ENCODE measurements around the gene RASGRP3. TPM values are rescaled to one million over a fixed set of nuclear protein-coding genes. Genes with fewer than 3 reads are reported as not detected.
"Not testable (repeated sequence)": the region's sequence is repeated elsewhere in the genome, so short reads cannot be mapped to it uniquely, and the experiment has no call there.

The RASGRP3 gene
- total RNA-seq, 1 donor from 2014 or later = 202 TPM

- no peak for DNase-seq
Observed at GRCh38 chr2:33457556-33458247, 18.7 kb upstream of the RASGRP3 start.

GRCh38 chr2:33458248-33458819, 18.1 kb upstream of the RASGRP3 start:
- DNase-seq = no peak

GRCh38 chr2:33459745-33460144, 16.7 kb upstream of the RASGRP3 start:
- no peak for DNase-seq

- not testable (repeated sequence) for DNase-seq
Observed at GRCh38 chr2:33462512-33462911, 13.9 kb upstream of the RASGRP3 start.

GRCh38 chr2:33467413-33467812, 9.0 kb upstream of the RASGRP3 start:
- DNase-seq = no peak

GRCh38 chr2:33469238-33469637, 7.2 kb upstream of the RASGRP3 start:
- DNase-seq = no peak

- peak; percentile 95 for DNase-seq
Observed at GRCh38 chr2:33475224-33476130, 972 bp upstream of the RASGRP3 start.

- DNase-seq = no peak
Observed at GRCh38 chr2:33476793-33477190, 343 bp downstream of the RASGRP3 start.

GRCh38 chr2:33477473-33478468, 1.3 kb downstream of the RASGRP3 start:
- DNase-seq = peak; percentile 76

GRCh38 chr2:33478968-33479731, 2.7 kb downstream of the RASGRP3 start:
- peak; percentile 31 for DNase-seq

GRCh38 chr2:33482518-33482917, 6.1 kb downstream of the RASGRP3 start:
- DNase-seq = no peak

- DNase-seq = no peak
Observed at GRCh38 chr2:33484042-33484621, 7.7 kb downstream of the RASGRP3 start.

- DNase-seq = no peak
Observed at GRCh38 chr2:33485051-33485450, 8.6 kb downstream of the RASGRP3 start.

- DNase-seq = no peak
Observed at GRCh38 chr2:33486544-33486943, 10.1 kb downstream of the RASGRP3 start.

- DNase-seq = no peak
Observed at GRCh38 chr2:33488178-33488690, 11.8 kb downstream of the RASGRP3 start.

- DNase-seq = no peak
Observed at GRCh38 chr2:33488715-33489540, 12.5 kb downstream of the RASGRP3 start.

GRCh38 chr2:33489835-33490431, 13.5 kb downstream of the RASGRP3 start:
- no peak for DNase-seq

GRCh38 chr2:33491441-33492084, 15.1 kb downstream of the RASGRP3 start:
- DNase-seq = peak; percentile 21

Measured in dermis blood vessel endothelial cell (primary cell).